ENCODE measurements around the gene LRRC15.

LRRC15 gene

DNA sequence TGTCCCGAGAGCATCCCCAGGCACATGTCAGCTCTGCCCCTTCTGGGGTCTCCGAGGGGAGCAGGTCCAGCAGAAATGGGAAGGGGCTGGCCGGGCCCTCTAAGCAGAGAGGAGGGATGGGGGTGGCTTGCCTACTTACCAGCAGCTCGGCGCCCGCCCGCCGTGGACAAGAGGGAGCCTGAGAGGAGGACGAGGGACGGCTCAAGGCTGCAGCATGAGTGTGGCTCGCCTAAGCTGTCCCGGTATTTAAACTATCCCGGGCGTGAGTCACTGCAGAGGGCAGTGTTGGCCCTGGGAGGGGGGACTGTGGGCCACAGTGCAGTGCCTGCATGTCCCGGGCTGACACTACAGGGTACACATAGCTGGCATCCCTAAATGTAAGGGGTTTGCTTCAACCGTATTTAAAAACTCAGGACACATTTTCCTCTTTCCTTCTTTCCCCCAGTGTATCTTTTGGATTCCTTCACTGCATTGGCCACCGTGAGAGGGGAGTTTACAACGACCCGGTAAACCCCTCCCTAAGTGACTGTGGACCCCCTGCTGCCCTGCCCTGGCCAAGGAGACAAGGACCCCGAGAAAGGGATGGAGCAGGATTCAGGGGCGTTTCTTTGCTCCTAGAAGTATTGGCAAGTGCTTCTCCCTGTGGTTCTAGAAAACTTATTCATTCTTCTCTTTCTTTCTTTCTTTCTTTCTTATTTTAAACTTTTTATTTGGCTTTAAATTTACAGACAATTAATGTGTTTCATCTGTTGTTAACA lies at the start of gene LRRC15:
TSS of gene LRRC15 (minus strand) at position 222 of the 758 bp plus-strand sequence. CDS start 8,700 bp downstream, outside the sequence.
- peak in 1 of 14 donors; percentile 21 for DNase-seq

DNA sequence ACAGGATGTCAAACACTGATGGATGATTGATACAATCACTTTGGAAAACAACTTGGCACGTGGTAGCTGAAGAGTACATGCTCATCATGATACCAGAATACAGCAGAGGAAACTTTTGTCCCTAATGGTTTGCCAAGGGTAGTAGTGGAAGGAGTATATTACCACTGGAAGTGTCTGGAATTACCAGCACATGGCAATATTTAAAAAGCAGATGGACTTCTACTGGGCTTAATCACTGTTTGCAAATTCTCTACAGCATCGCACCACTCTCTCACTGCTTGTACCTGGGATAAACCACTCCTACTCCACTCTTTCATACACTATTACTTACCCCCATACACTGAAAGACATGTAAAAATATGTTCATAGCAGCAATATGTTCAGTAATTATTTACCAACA lies 49.1 kb upstream of the LRRC15 start:
- DNase-seq, result no peak

DNA sequence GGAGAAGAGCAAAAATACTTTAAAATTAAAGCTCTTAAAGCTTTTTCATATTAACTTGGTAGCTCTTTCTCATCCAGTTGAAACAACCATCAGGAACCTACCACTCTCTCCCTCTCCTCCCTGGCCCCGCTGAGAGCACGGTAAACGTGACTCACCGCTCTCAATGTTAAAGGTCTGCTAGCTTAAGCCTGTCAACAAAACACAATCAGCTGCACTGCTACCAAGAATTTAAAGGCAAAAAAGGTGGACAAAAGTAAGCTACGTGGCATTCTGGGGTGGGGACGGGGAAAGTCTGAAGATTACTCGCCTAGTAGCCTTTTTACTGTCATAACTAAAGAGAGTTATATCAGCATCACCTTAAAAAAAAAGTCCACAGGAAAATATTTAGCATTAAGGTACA lies 37.9 kb upstream of the LRRC15 start:
- no peak for DNase-seq

DNA sequence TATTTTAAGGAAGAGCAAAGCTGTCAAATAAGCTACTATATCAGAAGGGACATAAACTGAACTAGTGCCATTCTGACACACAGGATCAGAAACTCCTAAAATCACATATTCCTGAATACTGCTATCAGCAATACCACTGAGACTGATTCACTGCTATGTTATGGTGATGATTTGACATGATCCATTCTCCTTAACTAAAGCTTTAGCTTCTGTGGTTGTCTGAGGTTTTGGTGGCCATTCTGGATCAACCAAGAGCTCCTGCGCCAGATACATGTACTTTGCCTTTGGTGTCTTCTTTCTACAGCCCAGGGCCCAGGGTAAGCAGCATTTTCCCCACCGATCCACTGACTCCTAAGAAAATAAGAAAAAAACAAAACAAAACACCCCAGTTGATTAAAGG lies 36.2 kb upstream of the LRRC15 start:
- DNase-seq, result no peak

DNA sequence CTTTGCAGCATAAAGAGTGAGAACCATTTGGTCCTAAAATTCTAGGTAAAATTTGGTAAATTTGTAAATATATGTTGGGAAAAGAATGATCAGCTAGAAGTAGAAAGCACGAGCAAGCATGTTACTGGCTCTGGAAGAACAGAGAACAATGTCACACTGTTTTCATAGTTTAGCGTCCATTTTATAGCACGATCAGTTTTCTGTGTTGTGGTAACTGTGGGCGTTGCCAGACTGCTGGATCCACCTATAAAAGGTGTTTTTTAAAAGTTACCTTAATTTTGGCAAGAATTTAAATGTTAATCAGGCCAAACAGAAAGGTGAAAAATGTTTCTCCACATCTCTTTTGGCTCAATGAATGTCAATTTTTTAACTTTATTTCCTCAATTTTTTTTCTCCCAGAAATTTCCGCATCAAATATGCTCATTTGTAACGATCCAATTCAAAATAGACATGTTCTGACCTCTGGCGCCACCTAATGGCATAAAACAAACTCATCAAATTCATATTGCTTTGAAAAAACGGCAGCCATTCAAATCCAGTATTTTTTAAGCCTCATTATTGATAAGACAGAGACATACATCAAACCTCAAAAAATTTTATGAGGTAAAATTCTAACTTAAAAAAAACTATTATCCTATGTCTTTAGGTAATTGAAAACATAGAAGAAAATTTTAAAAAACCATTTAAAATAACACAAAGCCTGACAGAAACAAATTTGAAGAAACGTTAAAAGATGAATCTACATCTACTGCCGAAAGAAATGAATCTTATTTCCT lies 35.0 kb upstream of the LRRC15 start:
- peak in 1 of 14 donors; percentile 13 for DNase-seq

DNA sequence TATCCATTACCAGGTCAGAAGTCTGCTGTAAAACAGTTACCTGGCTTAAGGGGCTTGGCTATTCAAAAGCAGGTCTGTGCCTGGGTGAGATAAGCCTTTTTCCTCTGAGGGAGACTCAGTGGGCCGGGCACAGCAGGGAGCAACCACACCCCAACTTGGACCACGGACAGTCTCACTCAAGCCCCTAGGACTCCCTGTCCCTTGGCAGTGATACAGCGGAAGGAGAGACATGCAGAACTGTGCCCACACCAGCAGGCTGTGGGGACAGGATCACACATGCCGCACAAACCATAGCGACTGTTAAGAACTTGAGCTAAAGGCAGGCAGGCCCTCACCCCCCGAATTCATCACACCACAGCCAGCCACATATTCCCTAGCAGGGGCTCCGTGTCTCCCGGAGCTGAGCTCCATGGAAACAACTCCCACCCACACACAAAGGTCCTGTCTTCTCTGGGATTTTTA lies 32.4 kb upstream of the LRRC15 start:
- peak in 1 of 14 donors; percentile 5 for DNase-seq

DNA sequence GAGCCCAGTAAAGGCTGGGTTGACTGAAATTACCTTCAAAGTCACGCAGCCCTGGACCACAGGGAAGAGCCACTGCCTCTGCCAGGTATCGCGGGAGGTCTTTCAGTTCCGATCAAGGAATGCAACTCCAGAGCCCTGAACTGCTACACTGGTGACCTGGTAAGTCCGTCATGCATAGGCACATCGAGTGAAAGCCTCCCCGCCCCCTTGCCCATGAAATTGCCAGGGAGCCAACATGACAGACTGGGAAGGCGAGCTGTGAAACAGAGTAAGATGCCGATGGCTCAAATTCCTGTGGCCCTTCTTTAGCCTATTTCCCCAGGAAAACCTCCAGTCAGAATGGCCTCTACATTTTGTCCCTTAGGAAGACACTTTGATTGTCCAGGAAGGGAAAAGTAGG lies 31.8 kb upstream of the LRRC15 start:
- DNase-seq, result no peak

DNA sequence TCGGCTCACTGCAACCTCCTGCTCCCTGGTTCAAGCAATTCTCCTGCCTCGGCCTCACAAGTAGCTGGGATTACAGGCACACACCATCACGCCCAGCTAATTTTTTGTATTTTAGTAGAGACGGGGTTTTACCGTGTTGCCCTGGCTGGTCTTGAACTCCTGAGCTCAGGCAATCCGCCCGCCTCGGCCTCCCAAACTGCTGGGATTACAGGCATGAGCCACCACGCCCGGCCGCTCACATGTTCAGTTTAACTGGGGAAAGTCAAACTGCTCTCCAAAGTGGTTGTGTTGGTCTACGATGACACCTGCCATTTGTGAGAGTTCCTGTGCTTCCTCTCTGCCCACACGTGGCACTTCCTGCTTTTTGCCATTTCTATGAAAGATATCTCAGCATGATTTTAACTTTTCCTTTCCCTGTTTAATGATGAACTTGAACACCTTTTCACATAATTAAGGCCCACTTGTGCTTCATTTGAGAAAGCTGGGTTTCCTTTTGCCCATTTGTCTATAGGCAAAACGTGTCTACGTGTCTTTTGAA lies 30.4 kb upstream of the LRRC15 start:
- DNase-seq, result no peak

DNA sequence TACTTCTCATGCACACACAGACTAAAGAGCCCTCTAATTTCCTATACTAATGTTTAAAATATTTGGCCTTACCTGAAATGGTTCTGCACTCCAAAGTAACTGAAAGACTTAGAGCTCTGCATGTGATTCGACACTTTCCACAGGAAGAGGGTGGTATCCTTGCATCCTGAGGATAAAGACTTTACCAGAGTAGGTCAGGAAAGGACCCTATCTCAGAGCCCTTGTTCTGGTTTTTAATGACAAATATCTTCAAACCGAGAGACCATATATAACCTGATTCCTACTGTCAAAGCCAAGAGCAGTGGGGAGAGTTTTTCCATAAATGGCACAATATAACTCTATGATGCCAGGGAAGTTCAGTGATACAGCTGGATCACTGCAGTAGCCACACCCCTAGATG lies 29.6 kb upstream of the LRRC15 start, which contains the start of gene GP5:
TSS of gene GP5 (minus strand) at position 101 of the 400 bp plus-strand sequence. CDS start 984 bp downstream, outside the sequence.
- DNase-seq, result no peak

DNA sequence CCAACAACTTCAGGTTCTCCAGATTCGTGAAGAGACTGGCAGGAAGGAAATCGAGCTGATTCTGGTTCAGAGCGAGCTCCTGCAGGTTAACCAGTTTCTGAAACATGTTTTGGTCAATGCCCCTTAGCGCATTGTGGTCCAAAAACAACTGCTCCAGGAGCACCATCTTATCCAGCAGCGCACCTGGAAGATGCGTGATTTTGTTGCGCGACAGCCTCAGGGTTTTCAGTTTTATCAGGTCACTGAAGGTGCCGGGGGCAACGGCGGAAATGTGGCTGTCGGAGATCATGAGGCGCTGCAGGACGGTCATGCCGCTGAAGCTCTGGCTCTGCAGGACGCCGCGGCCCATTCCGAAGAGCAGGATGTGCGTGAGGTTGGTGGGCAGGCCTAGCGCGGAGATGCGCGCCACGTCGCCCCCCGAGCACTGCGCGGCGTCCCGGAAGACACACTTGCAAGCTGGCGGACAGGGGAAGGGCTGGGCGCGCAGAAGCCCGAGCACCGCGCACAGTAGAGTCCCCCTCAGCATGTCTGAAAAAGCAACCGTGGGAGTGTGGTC lies 28.3 kb upstream of the LRRC15 start:
- no peak for DNase-seq

DNA sequence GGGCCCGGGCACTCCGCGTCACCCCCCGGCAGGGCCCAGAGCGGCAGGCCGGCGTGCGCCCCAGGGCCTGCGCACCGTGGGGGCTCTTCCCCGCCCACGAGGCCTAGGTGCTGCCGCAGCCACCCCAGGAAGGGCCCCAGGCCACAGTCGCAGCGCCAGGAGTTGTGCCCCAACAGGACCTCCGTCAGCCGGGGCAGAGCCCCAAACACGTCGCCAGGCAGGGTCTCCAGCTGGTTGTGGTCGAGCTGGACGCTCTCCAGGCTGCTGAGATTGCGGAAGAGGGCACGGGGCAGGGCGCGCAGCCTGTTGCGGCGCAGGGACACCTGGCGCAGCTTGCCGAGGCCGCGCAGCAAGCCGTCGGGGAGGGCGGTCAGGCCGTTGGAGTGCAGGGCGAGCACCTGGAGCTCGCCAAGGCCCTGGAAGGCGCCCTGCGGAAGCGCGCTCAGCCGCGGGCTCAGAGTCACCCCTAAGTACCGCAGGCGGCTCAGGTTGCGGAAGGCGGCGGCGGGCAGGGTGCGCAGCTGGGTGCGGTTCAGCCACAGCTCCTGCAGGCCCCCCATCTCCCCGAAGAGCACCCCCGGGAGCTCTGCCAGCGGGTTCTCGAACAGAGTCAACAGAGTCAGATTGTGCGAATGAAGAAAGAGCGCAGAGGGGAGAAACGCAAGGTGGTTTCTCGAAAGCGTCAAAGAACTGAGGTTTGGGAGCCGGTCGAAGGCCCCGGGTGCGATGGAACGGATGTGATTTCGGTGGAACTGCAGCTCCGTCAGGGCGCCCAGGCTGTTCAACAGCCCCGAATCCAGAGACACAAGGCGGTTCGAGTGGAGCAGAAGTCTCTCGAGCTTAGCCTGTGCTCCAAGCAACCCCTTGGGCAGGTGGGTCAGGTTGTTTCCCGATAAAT lies 27.6 kb upstream of the LRRC15 start:
- DNase-seq, result no peak

DNA sequence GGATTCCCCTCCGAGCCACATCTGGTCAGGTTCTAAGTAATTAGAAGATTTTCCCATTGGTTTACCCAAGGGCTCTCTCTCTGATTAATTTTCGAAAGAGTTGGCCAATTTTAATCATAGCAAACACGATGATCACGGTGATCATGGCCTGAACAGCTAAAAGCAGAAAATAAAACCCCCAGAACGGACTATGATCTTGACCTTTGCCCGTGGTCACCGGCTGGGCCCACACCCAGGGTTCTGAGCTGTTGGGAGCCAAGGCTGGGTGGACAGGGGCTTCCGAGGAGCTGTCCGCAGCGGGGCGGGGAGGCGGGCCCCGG lies 27.0 kb upstream of the LRRC15 start:
- DNase-seq, result no peak

DNA sequence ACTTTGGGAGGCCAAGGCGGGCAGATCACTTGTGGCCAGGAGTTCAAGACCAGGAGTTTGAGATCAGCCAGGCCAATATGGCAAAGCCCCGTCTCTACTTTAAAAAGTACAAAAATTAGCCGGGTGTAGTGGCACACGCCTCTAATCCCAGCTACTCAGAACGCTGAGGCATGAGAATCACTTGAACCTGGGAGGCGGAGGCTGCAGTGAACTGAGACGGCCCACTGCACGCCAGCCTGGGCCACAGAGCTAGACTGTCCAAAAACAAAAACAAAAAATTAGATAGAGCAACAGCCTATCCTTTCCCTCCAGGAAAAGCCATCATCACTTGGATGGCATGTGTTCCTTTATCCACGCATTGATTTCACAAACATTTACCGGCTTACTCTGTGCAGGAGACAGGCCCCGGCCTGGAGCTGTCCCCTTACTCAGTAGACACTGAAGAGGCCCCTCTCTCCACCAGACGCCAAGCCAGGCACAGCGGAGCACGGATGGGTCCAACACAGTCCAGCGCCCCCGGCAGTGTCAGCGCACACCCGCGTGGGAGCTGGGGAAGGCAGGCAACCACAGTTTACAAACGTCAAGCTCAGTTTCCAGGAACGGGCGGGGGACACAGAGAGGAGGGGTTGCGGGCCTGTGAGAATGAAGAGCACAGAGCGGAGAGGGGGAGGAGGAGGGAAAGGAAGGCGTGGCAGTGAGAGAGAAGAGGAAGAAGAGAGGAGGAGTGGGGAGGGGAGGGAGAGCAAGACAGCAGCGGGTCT lies 26.4 kb upstream of the LRRC15 start:
- DNase-seq, result no peak

DNA sequence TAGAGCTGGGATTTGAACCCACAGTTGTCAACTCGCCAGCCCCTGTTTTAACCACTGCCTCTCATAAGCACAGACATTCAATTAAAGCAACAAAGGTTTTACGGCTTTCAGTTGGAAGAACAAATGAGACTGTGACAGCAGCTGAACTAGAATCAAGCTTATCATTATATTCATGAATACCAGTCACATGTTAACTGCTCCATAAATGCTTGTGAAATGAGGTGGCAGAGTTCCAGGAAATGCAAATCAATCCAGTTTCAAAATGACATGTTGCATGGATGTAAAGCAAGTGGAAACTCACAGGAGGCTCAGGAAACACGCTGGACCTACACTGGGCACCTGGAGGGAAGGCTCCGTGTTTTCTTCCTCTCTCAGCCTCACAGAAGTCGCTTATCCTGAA lies 25.7 kb upstream of the LRRC15 start:
- DNase-seq, result no peak

DNA sequence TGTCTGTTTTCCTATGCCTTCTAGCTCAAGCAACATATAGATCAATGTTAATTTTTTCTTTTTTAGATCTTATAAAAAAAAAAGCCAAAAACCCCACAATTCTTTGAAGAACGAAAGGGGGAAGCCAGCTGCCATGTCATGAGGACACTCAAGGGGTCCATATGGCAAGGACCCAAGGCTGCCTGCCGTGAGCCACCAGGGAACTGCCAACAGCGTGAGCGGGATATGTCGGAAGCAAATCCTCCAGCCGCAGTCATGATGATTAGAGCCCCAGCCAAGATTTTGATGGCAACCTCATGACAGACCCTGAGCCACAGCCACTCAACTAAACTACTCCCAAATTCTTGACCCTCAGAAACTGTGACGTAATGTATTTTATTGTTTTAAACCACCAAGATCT lies 23.0 kb upstream of the LRRC15 start:
- no peak for DNase-seq

DNA sequence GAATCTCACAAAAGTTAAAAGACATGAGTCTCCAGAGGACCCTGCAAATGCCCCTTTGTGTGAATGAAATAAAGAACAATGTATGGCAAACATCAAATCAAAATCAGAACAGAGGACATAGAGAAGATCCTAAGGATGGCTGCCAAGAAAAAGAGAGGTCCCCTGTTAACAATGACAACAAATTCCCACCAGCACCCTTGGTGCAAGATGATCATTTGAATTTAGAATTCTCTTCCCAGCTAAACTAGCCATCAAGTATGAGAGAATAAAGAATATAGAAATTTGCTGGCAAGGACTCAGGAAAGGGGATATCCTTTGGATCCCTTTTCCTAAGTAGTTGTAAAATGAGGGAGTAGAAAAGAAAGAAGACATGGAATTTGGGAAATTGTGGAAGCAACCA lies 21.3 kb upstream of the LRRC15 start:
- DNase-seq, result no peak

DNA sequence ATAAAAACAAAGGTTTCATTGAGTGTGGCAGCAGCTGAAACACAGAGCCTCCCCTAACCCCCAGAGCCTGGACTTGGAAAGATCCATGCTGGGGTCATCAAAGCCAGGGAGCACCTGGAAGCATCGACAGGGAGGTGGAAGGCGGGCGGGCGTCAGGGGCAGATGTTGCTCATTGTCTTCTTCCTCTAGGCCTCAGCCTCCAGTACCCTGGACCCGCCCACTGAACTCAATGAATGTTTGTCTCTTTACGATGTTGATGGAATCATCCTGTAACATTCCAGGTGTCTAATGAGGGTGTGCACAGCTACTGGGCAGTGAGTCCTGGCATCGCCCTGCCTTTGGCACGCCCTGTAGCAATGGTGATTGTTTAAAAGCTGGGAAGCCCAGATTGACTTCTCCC lies 19.7 kb upstream of the LRRC15 start:
- no peak for DNase-seq

DNA sequence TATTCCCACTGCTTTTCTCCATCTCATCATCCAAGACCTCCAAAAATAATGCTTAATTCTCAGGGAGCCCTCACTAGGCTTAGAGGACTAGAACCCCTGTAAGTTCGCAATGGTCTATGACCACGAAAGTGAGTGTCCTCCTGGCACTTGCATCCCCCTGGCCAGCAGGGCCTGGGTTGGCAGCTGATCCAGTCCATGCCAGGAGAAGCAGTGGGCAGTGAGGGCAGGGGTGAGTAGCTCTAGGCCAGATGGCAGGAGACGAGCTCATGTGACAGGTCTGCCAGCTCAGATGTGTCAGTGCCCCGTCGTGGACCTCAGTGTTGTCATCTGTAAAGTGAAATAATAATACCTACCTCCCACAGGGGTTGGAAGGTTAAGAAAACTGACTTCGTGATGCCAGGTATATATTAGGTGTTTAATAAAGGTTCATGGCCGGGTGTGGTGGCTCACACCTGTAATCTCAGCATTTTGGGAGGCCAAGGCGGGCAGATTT lies 18.4 kb upstream of the LRRC15 start:
- DNase-seq, result no peak

DNA sequence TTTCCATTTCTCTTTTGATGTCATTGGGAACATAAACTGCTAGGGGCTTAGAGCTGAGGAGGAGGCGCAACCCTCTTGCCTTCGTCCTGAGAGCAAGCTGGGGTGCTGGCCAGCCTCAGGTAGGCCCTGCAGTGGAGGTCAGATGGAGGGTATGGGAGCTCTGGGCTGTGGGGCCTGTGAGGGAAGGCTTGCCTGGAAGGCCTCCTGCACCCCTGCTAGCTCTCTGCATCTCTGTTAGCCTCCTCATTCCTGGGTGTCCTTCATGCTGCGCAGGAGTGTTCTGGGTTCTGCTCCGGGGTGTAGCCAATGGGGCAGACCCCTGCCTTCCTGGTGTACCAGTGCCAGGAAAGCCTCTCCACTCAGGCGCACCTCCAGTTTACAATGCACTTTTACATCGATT lies 17.7 kb upstream of the LRRC15 start:
- no peak for DNase-seq

DNA sequence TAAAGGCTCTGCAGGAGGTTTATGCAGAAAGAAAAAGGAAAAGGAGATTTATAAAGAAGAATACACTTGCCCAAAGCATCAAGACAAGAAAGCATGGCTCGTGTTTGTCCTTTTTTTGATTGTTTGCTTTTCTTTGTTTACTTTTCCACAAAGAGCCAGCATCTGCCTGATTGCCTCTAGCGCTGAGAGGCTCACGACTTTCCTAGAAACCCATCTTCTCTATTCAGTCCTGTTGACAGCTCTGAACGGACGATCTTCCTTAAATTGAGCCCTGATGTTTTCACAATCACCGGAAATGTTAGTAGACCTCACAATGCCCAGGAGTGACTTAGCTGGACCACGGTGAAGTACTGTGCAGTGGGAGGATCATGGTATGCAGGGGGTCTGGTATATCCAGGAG lies 17.1 kb upstream of the LRRC15 start:
- DNase-seq, result no peak

DNA sequence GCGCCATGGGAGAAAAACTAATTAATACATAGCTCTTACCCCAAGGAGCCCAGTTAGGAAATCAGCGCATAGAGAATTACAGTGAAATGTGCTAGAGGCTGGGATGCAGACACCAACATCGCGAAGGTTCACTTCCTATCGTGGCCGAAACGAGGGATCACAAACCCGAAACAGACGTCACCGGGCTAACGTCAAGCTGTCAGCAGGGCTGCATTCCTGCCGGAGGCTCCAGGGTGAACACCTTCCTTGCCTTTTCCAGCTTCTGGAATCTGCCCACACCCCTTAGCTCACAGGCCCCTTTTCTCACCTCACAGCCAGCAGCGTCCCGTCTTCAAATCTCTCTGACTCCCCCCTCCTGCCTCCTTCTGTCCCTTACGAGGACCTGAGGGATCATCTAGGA lies 16.5 kb upstream of the LRRC15 start:
- no peak for DNase-seq

All from C1 segment of cervical spinal cord (tissue), 14 donors.